ENCODE measurements around the gene KNCN.

- TF ChIP-seq, protein P1, sequence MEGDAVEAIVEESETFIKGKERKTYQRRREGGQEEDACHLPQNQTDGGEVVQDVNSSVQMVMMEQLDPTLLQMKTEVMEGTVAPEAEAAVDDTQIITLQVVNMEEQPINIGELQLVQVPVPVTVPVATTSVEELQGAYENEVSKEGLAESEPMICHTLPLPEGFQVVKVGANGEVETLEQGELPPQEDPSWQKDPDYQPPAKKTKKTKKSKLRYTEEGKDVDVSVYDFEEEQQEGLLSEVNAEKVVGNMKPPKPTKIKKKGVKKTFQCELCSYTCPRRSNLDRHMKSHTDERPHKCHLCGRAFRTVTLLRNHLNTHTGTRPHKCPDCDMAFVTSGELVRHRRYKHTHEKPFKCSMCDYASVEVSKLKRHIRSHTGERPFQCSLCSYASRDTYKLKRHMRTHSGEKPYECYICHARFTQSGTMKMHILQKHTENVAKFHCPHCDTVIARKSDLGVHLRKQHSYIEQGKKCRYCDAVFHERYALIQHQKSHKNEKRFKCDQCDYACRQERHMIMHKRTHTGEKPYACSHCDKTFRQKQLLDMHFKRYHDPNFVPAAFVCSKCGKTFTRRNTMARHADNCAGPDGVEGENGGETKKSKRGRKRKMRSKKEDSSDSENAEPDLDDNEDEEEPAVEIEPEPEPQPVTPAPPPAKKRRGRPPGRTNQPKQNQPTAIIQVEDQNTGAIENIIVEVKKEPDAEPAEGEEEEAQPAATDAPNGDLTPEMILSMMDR (IDR thresholded peaks at IDR 0.05; ENCODE audit: insufficient read depth, low read depth, low read length) = no peak
- TF ChIP-seq EZH2 (IDR thresholded peaks at IDR 0.05; ENCODE audit: insufficient read depth, low read length) = no peak
Measured at GRCh38 chr1:46503421-46503820, 48.0 kb downstream of the KNCN start.

Data from astrocyte (in vitro differentiated cells and primary cell).